H1 (cell line): ENCODE results near the gene CCP110. TPM values are rescaled to one million over a fixed set of nuclear protein-coding genes. Genes with fewer than 3 reads are reported as not detected.

ENCODE experiments used
- CTCF ChIA-PET: fragments of 300-600 bp; sonication (Branson Sonifier 250); formaldehyde crosslinking; loops from one replicate; lab custom pipeline; 2021; ENCODE audit not compliant: partially characterized antibody; lab: Charles Lee
- POLR2A ChIA-PET: fragments of 300-600 bp; sonication (Branson Sonifier 250); formaldehyde crosslinking; loops from one replicate; lab custom pipeline; 2021; ENCODE audit warnings: inconsistent platforms; ENCODE audit not compliant: partially characterized antibody; lab: Charles Lee
- DNase-seq, 2 experiments: peaks; one replicate each; pipeline versions ENCODE4 v3.0.0 to v3.0.0-alpha.2; 2010 to 2022; ENCODE audit warnings: low spot score in 2 of 2, low read depth in 1 of 2, mixed read lengths in 1 of 2
- FAIRE-seq: peaks from 2 replicates; lab custom pipeline; 2011; peaks lifted over from hg19 to GRCh38; lab: Jason Lieb, UNC
- H2AFZ ChIP-seq: 2 replicates; pipeline ENCODE4 v1.8.1; 2012; ENCODE audit warnings: low read length, inconsistent platforms
- H2AK5ac ChIP-seq: 2 replicates; pipeline ENCODE4 v1.6.1; 2013; ENCODE audit warnings: low read depth, low read length
- H2BK120ac ChIP-seq: replicated peaks from 2 replicates; pipeline ENCODE3; 2013; ENCODE audit warnings: low read depth, low read length, inconsistent platforms
- H2BK12ac ChIP-seq: 2 replicates; pipeline ENCODE4 v1.6.1; 2013; ENCODE audit warnings: low read depth, low read length
- H2BK15ac ChIP-seq: 2 replicates; pipeline ENCODE4 v1.6.1; 2013; ENCODE audit warnings: low read length
- H2BK20ac ChIP-seq: 2 replicates; pipeline ENCODE4 v1.6.1; 2013; ENCODE audit warnings: low read length
- H2BK5ac ChIP-seq: 2 replicates; pipeline ENCODE4 v1.6.1; 2013; ENCODE audit warnings: low read depth, low read length
- H3K14ac ChIP-seq: 2 replicates; pipeline ENCODE4 v1.6.1; 2013; ENCODE audit warnings: inconsistent platforms; ENCODE audit not compliant: insufficient read length
- H3K18ac ChIP-seq: 2 replicates; pipeline ENCODE4 v1.6.1; 2013; ENCODE audit warnings: low read length; ENCODE audit errors: extremely low read depth
- H3K23ac ChIP-seq: 2 replicates; pipeline ENCODE4 v1.6.1; 2013; ENCODE audit warnings: inconsistent platforms; ENCODE audit not compliant: insufficient read length
- H3K23me2 ChIP-seq: 2 replicates; pipeline ENCODE4 v1.6.1; 2013; ENCODE audit warnings: low read depth, low read length
- H3K27ac ChIP-seq: 2 replicates; pipeline ENCODE4 v1.6.1; 2011; ENCODE audit warnings: low read depth, low read length, inconsistent platforms
- H3K27me3 ChIP-seq, 4 experiments: replicated peaks in 1 of 4; 1 replicate in 1 of 4; 2 replicates in 3 of 4; pipeline versions ENCODE4 v1.6.1 to v1.8.1; 2011 to 2013; ENCODE audit warnings: low read length in 3 of 4, mild to moderate bottlenecking in 3 of 4, inconsistent platforms in 2 of 4, mixed read lengths in 2 of 4, moderate library complexity in 1 of 4; ENCODE audit not compliant: control insufficient read depth in 3 of 4, insufficient read depth in 3 of 4; ENCODE audit errors: extremely low read depth in 1 of 4
- H3K36me3 ChIP-seq, 4 experiments: 2 replicates each; pipeline versions ENCODE4 v1.6.1 to v1.8.1; 2011 to 2013; ENCODE audit warnings: mild to moderate bottlenecking in 4 of 4, low read length in 3 of 4, moderate library complexity in 2 of 4, control low read depth in 1 of 4, inconsistent platforms in 1 of 4; ENCODE audit not compliant: insufficient read depth in 4 of 4, control insufficient read depth in 2 of 4
- H3K4ac ChIP-seq: replicated peaks from 2 replicates; pipeline ENCODE3; 2013; ENCODE audit warnings: low read length, low read depth, mixed read lengths, inconsistent platforms; ENCODE audit not compliant: insufficient read length
- H3K4me1 ChIP-seq, 4 experiments: replicated peaks in 1 of 4; 1 replicate in 1 of 4; 2 replicates in 3 of 4; pipeline versions ENCODE4 v1.6.1 to v1.8.1; 2011 to 2013; ENCODE audit warnings: low read length in 3 of 4, inconsistent platforms in 2 of 4, mixed read lengths in 1 of 4; ENCODE audit not compliant: insufficient read depth in 4 of 4, control insufficient read depth in 3 of 4
- H3K4me2 ChIP-seq, 2 experiments: 2 replicates each; pipeline versions ENCODE4 v1.6.1 to v1.8.1; 2011 to 2013; ENCODE audit warnings: low read depth in 2 of 2, low read length in 2 of 2, control low read depth in 1 of 2, inconsistent platforms in 1 of 2, mild to moderate bottlenecking in 1 of 2; ENCODE audit not compliant: insufficient read depth in 1 of 2
- H3K4me3 ChIP-seq, 4 experiments: fragments of 200-600, 300-600 bp in 1 of 4; sonication (generic), shearing (Covaris generic), sonication (Bioruptor Twin) in 1 of 4; 2 replicates each; pipeline versions ENCODE4 v1.5.1 to v1.8.1; 2011 to 2016; ENCODE audit warnings: low read length in 4 of 4, low read depth in 3 of 4, control low read depth in 2 of 4, inconsistent platforms in 2 of 4, mild to moderate bottlenecking in 2 of 4, mixed read lengths in 1 of 4, moderate library complexity in 1 of 4; ENCODE audit not compliant: insufficient read depth in 2 of 4; ENCODE audit errors: extremely low read depth in 1 of 4
- H3K56ac ChIP-seq: replicated peaks from 2 replicates; pipeline ENCODE3; 2013; ENCODE audit warnings: low read depth, mild to moderate bottlenecking, mixed read lengths, low read length, inconsistent platforms; ENCODE audit not compliant: insufficient read length
- H3K79me1 ChIP-seq: 2 replicates; pipeline ENCODE4 v1.6.1; 2013; ENCODE audit warnings: low read depth, low read length, control low read depth
- H3K79me2 ChIP-seq, 2 experiments: 2 replicates each; pipeline versions ENCODE4 v1.6.1 to v1.8.1; 2012 to 2013; ENCODE audit warnings: low read length in 2 of 2, mild to moderate bottlenecking in 2 of 2, inconsistent platforms in 1 of 2; ENCODE audit not compliant: insufficient read depth in 2 of 2, control insufficient read depth in 1 of 2
- H3K9ac ChIP-seq, 4 experiments: replicated peaks in 1 of 4; 1 replicate in 1 of 4; 2 replicates in 3 of 4; pipeline versions ENCODE4 v1.6.1 to v1.8.1; 2011 to 2013; ENCODE audit warnings: low read depth in 3 of 4, low read length in 3 of 4, control low read depth in 2 of 4, mild to moderate bottlenecking in 2 of 4, moderate library complexity in 2 of 4, inconsistent platforms in 1 of 4; ENCODE audit errors: extremely low read depth in 1 of 4
- H3K9me3 ChIP-seq, 2 experiments: 2 replicates each; pipeline versions ENCODE4 v1.6.1 to v1.8.1; 2012 to 2013; ENCODE audit warnings: mild to moderate bottlenecking in 2 of 2, moderate library complexity in 2 of 2, control low read depth in 1 of 2, inconsistent platforms in 1 of 2, low read depth in 1 of 2, low read length in 1 of 2, mixed read lengths in 1 of 2; ENCODE audit not compliant: insufficient read depth in 2 of 2
- H4K20me1 ChIP-seq, 2 experiments: replicated peaks in 1 of 2; 2 replicates each; pipeline versions ENCODE3 to v1.8.1; 2011 to 2013; ENCODE audit warnings: inconsistent platforms in 2 of 2, low read length in 2 of 2, mild to moderate bottlenecking in 1 of 2; ENCODE audit not compliant: insufficient read depth in 2 of 2, control insufficient read depth in 1 of 2
- H4K5ac ChIP-seq: 2 replicates; pipeline ENCODE4 v1.6.1; 2013; ENCODE audit warnings: low read length, low read depth, mixed read lengths, inconsistent platforms; ENCODE audit not compliant: insufficient read length
- H4K8ac ChIP-seq: 2 replicates; pipeline ENCODE4 v1.8.0; 2013; ENCODE audit warnings: mild to moderate bottlenecking, moderate library complexity, low read length, inconsistent platforms; ENCODE audit not compliant: insufficient read depth; ENCODE audit errors: extremely low read depth
- H4K91ac ChIP-seq: replicated peaks from 2 replicates; pipeline ENCODE3; 2013; ENCODE audit warnings: low read length, mixed read lengths, inconsistent platforms; ENCODE audit not compliant: insufficient read length
- ATF2 ChIP-seq: IDR thresholded peaks from 2 replicates; pipeline ENCODE4 v1.6.1; 2012; ENCODE audit warnings: low read length, inconsistent platforms
- CHD2 ChIP-seq: IDR thresholded peaks from 2 replicates; pipeline ENCODE4 v1.6.1; 2012; ENCODE audit warnings: low read length, improper control_type of control experiment
- GABPA ChIP-seq: IDR thresholded peaks from 2 replicates; pipeline ENCODE4 v1.6.1; 2011; ENCODE audit warnings: mild to moderate bottlenecking, low read length, moderate library complexity, borderline replicate concordance; ENCODE audit not compliant: insufficient read depth
- KDM5A ChIP-seq: fragments of 200-600 bp; IDR thresholded peaks from 2 replicates; pipeline ENCODE4 v1.7.1; 2012; ENCODE audit warnings: mild to moderate bottlenecking, low read length, inconsistent platforms, mixed read lengths
- NANOG ChIP-seq: IDR thresholded peaks from 2 replicates; pipeline ENCODE4 v1.6.1; 2011; ENCODE audit warnings: low read length, low read depth, mild to moderate bottlenecking, inconsistent platforms; ENCODE audit not compliant: insufficient read depth, poor library complexity, severe bottlenecking
- SAP30 ChIP-seq: fragments of 300-600 bp; sonication (generic); IDR thresholded peaks from 2 replicates; pipeline ENCODE4 v1.7.1; 2012; ENCODE audit warnings: low read length, moderate library complexity, mild to moderate bottlenecking, inconsistent platforms; ENCODE audit not compliant: insufficient read depth, insufficient replicate concordance
- SP1 ChIP-seq: IDR thresholded peaks from 2 replicates; pipeline ENCODE4 v1.6.1; 2011; ENCODE audit warnings: low read depth, low read length
- SRF ChIP-seq: IDR thresholded peaks from 2 replicates; pipeline ENCODE4 v1.6.1; 2011; ENCODE audit warnings: mild to moderate bottlenecking, low read depth, low read length, moderate library complexity
- TBP ChIP-seq: IDR thresholded peaks from 2 replicates; pipeline ENCODE4 v1.6.1; 2011; ENCODE audit warnings: low read depth, low read length, improper control_type of control experiment
- WGBS, 2 experiments: shearing (Covaris generic) in 1 of 2; methylation state at CpG; one replicate each; pipeline versions ENCODE4 v1.1.6 to v1.1.7; 2013 to 2015; ENCODE audit warnings: low lambda C conversion rate in 2 of 2, mixed read lengths in 2 of 2, inconsistent platforms in 1 of 2, low coverage in 1 of 2, missing lambda C conversion rate in 1 of 2; ENCODE audit not compliant: insufficient replicate concordance in 2 of 2, insufficient coverage in 1 of 2, insufficient read length in 1 of 2; ENCODE audit errors: extremely low coverage in 1 of 2, missing lambda C conversion rate in 1 of 2; 5-methylcytosine and 5-hydroxymethylcytosine counted together
- polyA plus RNA-seq, 7 experiments: library from polyadenylated mRNA; depleted of rRNA in 3 of 7; stranded (reverse) in 5 of 7; unstranded in 2 of 7; fragments of >200 nt in 5 of 7; fragments of 200-250 nt in 2 of 7; gene quantifications; 1 replicate in 5 of 7; 2 replicates in 1 of 7; 4 replicates in 1 of 7; pipeline versions ENCODE4 v1.2.1 to v1.2.3, GENCODE V29; 2011 to 2013; ENCODE audit warnings: missing spikeins in 2 of 7, mixed read lengths in 2 of 7
- total RNA-seq: library from RNA; stranded (reverse); fragmentation: NEBNext Ultra II Directional; extraction: Animal tissue kit (Norgen Biotek cat#: 25700); gene quantifications from 2 replicates; pipeline ENCODE4 v1.2.1, GENCODE V29; 2021

Gene CCP110
- total and polyA plus RNA-seq, 2 of the 8 experiments (the other 6 are each of a cell fraction or from before 2014, with no cell fraction given) = 3.2 to 19.8 TPM

- no peak overlapping the region for H4K91ac ChIP-seq
- no peak for FAIRE-seq
- ChIA-PET POLR2A (no interaction called here), CTCF (interaction anchor here (1.0 to 7.2 kb wide), 3 partner anchors 10 to 798 kb away, joined by 3 to 91 read pairs (median 3); no protein-coding TSS in a partner anchor)
- H3K79me2 ChIP-seq = no peaks in the 10 kb centered on the region
- H3K9ac ChIP-seq = no peak overlapping the region
- H3K14ac ChIP-seq = no peak overlapping the region
- TF ChIP-seq ATF2 (no peak), CHD2 (no peak), SAP30 (no peak), TBP (no peak), SP1 (no peak), NANOG (no peak), SRF (no peak), KDM5A (no peak), GABPA (no peak)
- H3K23me2 ChIP-seq = no peaks in the 10 kb centered on the region
- H3K23ac ChIP-seq = no peak overlapping the region
- H3K36me3 ChIP-seq = peaks cover 0 to 14% (median 7%) of the 10 kb centered on the region in 4 experiments; a peak in 3 of 8 replicates
- no peaks in the 10 kb centered on the region for H3K27me3 ChIP-seq
- no peak overlapping the region for H2BK5ac ChIP-seq
- no peaks in the 10 kb centered on the region for H3K79me1 ChIP-seq
- no peak overlapping the region for H2AFZ ChIP-seq
- H3K4ac ChIP-seq = no peak overlapping the region
- no peak overlapping the region for H3K56ac ChIP-seq
- H3K4me3 ChIP-seq = no peak overlapping the region
- no peak overlapping the region for H2BK20ac ChIP-seq
- H4K8ac ChIP-seq = no peak overlapping the region
- DNase-seq = no peak
- H2BK15ac ChIP-seq = no peak overlapping the region
- H3K4me1 ChIP-seq = no peaks in the 10 kb centered on the region
- 88% methylated on average over 5 of the region's 5 CpGs; no CpG with 5 or more reads in 1 of the 2 experiments for WGBS, 2 experiments
- H4K20me1 ChIP-seq = no peaks in the 10 kb centered on the region
- H2BK12ac ChIP-seq = no peak overlapping the region
- no peak overlapping the region for H2AK5ac ChIP-seq
- H4K5ac ChIP-seq = no peak overlapping the region
- H3K4me2 ChIP-seq = no peak overlapping the region
- no peaks in the 10 kb centered on the region for H3K9me3 ChIP-seq
- H3K27ac ChIP-seq = no peak overlapping the region
- H3K18ac ChIP-seq = no peak overlapping the region
- H2BK120ac ChIP-seq = no peak overlapping the region
These were observed 64.9 kb downstream of the CCP110 start for GRCh38 chr16:19588661-19589060.
